SIG-M5 treated with dmso at 0.1 percent for 504 hours (cell line): ENCODE results near the gene PDE4B.
A peak's percentile ranks its signal among the peaks of the same experiment; 100 is the strongest.

Source experiments
- DNase-seq: peaks from one replicate; lab custom pipeline; 2025; ENCODE audit not compliant: unreplicated experiment; lab: John Stamatoyannopoulos, UW

PDE4B gene

GRCh38 chr1:66350001-66350547 is 557.4 kb downstream of the PDE4B start:
- DNase-seq: peak; percentile 48

DNA sequence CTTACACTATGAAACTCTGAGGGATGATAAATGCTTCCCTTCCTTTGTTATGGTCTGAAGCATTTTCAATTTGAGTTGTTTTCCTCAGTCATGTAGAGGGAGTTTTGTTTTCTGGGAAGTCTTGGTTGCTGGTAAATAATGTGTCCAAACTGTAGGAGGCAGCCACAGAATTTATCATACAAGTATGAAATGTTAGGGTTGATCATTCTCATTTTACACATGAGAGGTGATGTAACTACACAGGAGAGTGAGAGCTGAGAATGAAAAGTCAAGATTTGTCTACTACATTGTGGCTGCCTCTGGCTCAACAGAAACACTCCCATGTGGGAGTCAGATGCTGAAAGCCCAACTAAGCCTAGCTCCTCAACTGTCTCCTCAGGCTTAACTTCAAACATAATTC is 558.8 kb downstream of the PDE4B start:
- DNase-seq: no peak

DNA sequence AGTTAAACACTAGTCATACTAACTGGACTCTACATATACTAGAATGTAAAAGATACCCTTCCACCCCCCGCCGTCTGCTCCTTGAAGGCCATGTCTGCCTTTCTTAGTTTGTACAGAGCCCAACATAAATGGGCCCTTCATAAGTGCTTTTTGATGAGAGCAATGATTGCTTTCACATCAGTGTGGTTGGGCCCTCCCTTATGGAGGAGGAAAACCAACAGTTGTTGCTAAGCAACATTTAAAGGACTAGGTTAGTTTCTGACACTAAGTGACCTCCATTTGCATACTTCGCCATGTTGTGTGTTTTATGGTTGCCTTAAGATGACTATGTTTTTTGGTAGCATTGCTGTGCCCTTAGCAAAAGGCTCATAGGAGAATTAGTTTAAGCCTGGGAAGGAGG is 559.2 kb downstream of the PDE4B start:
- no peak for DNase-seq

- no peak for DNase-seq
These were observed 560.1 kb downstream of the PDE4B start for GRCh38 chr1:66352792-66353191.

DNA sequence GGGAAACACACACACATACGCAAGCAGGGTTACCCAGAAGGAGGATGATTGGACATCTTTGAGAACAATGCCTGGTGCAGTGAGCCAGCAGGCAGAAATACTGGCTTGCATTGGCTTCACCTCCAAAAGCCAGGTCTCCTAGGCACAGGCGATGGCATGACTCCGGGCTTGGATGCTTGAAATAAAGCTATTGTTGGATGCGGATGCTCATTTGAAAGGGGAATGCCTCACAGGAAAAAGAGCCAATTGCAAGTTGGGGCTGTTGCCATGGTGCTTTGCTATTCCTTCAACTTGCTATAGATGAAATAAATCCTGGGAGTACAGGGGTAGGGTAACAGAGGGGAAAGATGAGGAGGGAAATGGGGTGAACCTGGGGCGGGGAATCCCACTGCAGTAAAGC is 560.6 kb downstream of the PDE4B start:
- no peak for DNase-seq

DNA sequence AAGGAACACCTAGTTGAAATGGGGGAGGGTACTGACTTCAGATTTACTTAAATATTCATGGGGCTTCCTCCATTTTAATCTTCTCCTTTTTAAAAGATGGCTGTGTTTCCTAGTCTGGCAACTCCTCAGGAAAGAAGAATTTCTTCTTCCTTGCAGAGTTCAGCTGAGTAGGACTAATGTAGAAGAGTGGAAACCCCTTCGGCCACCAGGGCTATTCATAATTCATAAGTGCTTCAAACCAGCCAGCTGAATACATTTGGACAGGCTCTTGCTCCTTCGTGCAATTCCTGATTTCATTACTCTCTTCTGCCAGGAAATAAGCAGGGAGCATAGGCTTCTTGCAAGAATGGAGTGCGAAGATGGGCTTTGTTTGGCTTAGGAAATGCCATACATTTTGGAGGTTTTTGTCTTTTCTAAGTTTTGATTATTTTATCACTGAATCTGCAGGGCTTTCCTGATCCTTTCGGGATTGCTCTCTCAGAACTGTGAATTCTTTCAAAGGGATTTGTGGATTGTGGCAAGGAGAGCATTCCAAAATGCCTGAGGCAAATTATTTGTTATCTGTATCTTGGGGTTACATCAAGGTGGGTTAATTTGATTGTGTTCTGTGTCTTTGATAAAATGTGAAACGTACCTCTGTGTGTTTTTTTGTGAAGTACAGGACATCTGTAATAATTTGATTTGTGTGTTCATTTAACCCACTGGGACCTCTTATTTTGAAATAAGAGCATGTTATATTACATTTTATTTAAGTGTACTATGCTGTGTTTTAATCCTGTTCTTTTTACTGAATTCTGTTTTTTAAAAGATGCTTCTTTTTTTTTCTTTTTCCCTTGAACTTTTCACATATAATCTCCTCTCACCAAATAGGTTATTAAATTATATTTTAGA is 561.9 kb downstream of the PDE4B start:
- DNase-seq: no peak

DNA sequence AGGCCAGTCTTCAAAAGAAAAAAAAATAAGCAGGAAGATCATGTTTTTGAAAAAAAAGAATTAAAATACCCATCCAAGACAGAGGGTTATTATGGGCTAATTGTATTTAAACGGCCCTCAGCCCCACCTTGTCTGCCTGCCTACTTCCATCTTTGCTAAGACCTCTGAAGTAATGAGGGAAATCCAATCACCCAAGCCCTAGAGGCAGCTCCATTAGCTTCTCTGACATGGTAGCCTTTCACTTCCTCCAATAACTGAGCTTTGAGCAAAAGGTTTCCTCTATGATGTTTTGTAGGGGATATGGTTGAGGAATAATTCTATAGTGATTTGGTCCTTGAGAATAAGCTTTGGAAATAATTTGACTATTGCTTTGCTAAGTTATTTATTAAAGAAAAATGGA is 563.1 kb downstream of the PDE4B start:
- no peak for DNase-seq

DNA sequence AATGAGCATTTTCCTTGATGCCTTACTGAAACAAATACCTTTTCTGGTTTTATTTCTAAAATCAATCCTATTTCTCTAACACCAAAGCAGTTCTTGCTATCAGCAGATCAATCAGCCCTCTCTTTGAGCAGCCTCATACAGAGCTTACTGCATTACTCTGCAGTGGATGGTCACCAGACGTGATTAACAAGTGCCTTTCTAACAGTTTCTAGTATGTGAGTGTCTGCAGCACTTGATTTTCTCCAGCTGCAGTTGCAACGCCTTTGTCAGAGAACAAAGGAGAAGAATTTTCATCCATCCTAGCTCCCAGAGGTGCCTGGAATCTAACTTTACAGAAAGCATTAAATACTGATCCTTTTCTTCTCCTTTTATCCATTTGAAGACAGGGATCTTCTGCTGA is 563.9 kb downstream of the PDE4B start:
- no peak for DNase-seq

DNA sequence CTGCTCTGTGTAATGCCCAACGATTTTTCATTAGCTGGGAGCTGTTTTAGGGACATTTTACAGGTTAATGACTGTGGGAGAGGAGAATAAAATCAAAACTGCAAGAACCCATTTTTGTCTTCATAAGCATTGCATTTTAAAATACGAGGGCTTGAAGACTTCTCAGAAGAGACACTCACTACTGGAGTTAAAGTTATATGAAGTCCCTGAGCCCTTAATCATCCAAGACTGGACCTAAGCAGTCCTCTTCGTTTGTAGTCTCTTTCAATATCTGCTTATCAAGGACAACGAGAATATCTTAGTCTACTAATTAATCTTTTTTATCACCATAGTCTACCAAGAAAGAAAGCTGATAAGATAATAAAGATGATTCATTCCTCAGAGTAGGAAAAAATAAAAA is 564.3 kb downstream of the PDE4B start:
- no peak for DNase-seq

GRCh38 chr1:66357478-66358197 is 564.9 kb downstream of the PDE4B start:
- DNase-seq: no peak

DNA sequence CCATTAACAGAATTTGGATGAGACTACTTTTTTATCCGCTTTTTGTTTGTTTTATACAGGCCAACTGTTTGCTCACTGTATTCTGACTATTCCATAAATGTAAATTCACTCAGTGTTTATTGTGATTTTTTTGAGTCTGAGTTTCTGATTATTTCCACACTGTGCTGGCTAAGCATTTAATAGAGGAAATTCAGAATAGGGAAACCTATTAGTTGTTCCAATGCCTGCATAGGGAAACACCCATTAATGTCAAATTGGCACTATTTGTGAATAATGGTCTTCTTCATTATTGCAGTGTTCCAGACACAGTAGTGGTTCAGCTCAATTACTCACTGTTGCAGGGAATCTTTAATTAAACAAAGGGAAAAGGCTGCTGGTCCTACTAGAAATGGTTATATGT is 566.6 kb downstream of the PDE4B start:
- DNase-seq: no peak

GRCh38 chr1:66359815-66360214 is 567.1 kb downstream of the PDE4B start:
- DNase-seq: no peak

DNA sequence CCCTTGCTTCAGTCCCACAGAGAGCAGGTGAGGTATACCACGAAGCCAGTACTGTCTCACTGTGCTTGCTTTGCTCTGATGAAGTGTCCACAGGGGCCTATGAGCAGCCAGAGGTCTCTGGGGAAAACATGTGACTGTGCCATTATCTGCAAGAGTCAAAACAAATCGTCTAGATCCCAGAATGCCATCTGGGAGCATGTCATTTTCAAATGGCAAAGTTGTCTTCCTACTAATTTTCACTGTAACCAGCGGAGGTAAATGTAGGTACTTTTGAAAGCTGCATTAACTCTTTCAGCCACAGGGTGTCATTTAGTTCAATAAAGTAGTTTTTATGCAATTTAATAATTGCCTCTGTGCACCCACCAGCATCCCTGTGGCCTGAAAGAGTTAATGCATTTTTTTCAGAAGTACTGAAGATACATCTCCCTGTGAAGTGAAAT is 567.6 kb downstream of the PDE4B start:
- no peak for DNase-seq

DNA sequence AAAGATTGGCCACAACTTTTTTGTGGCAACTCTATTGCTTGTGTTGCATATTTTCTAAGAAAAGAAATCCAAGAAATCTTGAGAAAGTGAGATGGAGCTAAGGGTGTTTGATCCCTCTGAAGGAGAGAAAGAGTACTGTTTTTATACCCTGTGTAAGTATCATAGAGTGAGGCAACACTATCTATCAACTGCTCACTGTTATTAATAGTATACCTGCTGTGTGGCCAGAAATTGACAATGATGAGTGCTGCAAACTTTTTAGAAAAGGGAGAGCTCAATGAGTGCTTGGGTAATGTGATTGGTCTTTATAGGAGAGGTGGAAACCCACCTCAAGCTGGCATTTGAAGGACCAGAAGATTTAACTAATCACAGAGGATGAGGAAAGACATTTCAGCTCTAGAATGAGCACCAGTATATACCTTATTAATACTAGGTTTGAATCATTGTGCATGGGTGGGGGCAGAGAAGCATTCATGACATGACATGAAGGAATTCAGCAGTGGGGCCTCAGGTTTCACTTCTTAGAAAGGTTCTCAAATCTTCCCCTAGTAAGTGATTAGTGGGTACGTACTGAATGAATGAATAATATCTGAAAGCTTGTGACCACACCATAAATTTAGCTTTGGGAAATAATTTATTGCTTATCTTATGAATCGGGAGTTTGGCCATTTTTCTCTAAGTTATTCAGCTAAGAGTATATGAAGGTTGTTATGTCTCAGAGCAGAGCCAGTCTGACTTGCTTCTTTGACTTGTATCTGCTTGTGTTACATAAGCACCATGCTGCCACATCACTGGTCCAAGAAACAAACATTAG is 572.1 kb downstream of the PDE4B start:
- DNase-seq: no peak

DNA sequence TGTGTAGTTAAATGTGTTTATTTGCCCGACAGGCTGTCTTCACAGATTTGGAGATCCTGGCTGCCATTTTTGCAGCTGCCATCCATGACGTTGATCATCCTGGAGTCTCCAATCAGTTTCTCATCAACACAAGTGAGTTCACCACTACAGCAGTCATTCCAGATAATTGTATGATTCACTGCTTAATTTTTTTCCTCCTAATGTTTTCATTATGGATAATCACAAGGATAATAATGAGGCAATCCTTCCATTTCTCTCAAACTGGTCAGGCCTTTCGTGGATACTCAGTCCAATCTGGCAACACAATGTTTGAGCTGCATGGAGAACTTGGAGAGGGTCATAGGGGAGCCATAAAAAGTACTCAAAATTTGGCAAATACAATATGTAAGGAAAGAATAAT is 572.9 kb downstream of the PDE4B start:
- DNase-seq: no peak

GRCh38 chr1:66366634-66367033 is 573.9 kb downstream of the PDE4B start:
- no peak for DNase-seq

GRCh38 chr1:66367369-66367768 is 574.7 kb downstream of the PDE4B start:
- peak; percentile 6 for DNase-seq

DNA sequence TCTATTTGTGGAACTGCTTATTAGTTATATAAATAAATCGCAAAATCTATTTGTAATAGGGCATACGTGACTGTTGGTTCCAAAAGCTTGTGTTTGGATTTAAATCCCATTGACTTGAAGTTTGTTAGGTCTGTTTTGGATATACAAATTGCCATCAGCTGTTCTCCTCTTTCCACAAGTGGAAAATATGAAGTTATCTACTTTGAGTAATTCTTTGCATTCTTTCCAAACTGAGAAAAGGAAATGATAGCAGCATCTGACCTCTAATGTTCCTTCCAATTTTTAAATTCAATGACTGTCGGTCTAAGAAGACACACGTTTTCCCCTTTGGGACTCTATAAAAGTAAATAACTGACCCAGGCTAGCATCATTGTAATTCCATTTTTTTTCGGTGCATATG is 575.6 kb downstream of the PDE4B start:
- no peak for DNase-seq

- DNase-seq: no peak
These were observed 577.8 kb downstream of the PDE4B start for GRCh38 chr1:66370462-66370971.

- DNase-seq: no peak
These were observed 578.7 kb downstream of the PDE4B start for GRCh38 chr1:66371233-66372005.
